SU-DHL-6 (cell line): ENCODE data around the gene NOTCH2NLA.
"Not testable (repeated sequence)": the region's sequence is repeated elsewhere in the genome, so short reads cannot be mapped to it uniquely, and the experiment has no call there.

Experiments used
- H2AFZ ChIP-seq: fragments of 200-600 bp; sonication (generic); 2 replicates; pipeline ENCODE4 v1.6.1; 2014; ENCODE audit warnings: low read depth, mild to moderate bottlenecking, moderate library complexity, mixed read lengths, antibody characterized with exemption, low read length; ENCODE audit not compliant: severe bottlenecking
- H3F3A ChIP-seq: fragments of 200-600 bp; shearing (Covaris generic); 2 replicates; pipeline ENCODE4 v1.6.0; 2016; ENCODE audit warnings: antibody characterized with exemption, mild to moderate bottlenecking; ENCODE audit not compliant: insufficient read depth
- H3K27ac ChIP-seq: fragments of 200-600 bp; sonication (generic); 2 replicates; pipeline ENCODE4 v1.5.1; 2016; ENCODE audit warnings: low read depth, mild to moderate bottlenecking, low read length, moderate library complexity, mixed read lengths
- H3K27me3 ChIP-seq: fragments of 200-600 bp; sonication (generic), shearing (Covaris generic); 2 replicates; pipeline ENCODE4 v1.6.0; 2014; ENCODE audit warnings: mild to moderate bottlenecking, low read length
- H3K36me3 ChIP-seq: fragments of 200-600 bp; sonication (generic); 2 replicates; pipeline ENCODE4 v1.6.1; 2014; ENCODE audit warnings: mild to moderate bottlenecking, low read length, mixed read lengths
- H3K4me2 ChIP-seq: fragments of 300-600, 200-600 bp; shearing (Covaris generic), sonication (generic); 2 replicates; pipeline ENCODE4 v1.6.0; 2014; ENCODE audit warnings: low read length, low read depth, mild to moderate bottlenecking; ENCODE audit not compliant: poor library complexity, severe bottlenecking
- H3K4me3 ChIP-seq: fragments of 200-600 bp; sonication (generic); 2 replicates; pipeline ENCODE4 v1.5.1; 2014; ENCODE audit warnings: antibody characterized with exemption, low read length, mild to moderate bottlenecking, mixed read lengths; ENCODE audit not compliant: insufficient read depth, poor library complexity, severe bottlenecking
- H3K79me2 ChIP-seq: fragments of 200-600 bp; sonication (generic); 2 replicates; pipeline ENCODE4 v1.6.1; 2014; ENCODE audit warnings: mild to moderate bottlenecking, low read length, moderate library complexity; ENCODE audit not compliant: insufficient read depth
- H3K9ac ChIP-seq: fragments of 200-600 bp; sonication (generic); 2 replicates; pipeline ENCODE4 v1.7.0; 2014; ENCODE audit warnings: mild to moderate bottlenecking, low read length
- H3K9me2 ChIP-seq: fragments of 200-600 bp; sonication (generic); replicated peaks from 2 replicates; pipeline ENCODE4 v1.6.1; 2014; ENCODE audit warnings: low read length; ENCODE audit not compliant: insufficient read depth
- H3K9me3 ChIP-seq: fragments of 200-600 bp; sonication (generic); 2 replicates; pipeline ENCODE4 v1.6.1; 2014; ENCODE audit warnings: low read length, mixed read lengths; ENCODE audit not compliant: insufficient read depth
- H4K20me1 ChIP-seq: fragments of 200-600 bp; sonication (generic); 2 replicates; pipeline ENCODE4 v1.6.1; 2014; ENCODE audit warnings: low read depth, mild to moderate bottlenecking, antibody characterized with exemption, low read length, moderate library complexity, mixed read lengths

The NOTCH2NLA gene

DNA sequence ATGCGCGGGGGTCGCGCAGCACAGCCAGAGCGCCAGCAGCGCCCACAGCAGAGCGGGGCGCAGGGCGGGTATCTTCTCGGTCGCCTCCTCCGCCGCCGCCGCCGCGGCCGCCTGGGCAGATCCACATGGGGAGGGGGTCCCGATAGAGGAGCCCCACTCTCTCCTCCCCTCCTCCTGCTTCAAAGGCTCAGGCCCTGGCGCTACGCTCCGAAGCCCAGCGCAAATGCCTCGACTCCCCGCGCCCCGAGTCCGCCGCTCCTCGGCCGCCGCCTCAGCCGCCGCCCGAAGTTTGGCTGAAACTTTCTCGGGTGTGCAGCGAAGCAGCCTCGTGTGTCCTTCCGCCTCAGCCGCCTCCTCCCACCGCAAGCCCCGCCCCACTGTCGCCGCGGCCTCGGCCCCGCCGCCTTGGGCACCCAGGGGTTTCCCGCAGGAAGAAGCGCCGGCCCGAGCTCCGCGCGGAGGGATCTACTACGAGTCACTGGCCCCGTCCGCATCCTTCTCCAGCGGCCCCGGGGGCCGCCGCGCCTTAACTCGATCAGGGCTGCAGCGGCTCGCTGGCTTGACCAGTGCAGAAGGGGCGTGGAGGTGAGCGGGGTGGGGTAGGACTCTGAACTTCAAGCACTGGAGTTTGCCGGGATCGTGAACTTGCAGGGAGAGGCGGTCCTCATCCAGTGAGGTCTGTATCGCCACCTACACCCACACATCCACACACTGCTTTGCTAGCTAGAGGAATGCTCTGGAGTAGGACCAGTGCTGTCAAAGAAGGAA, at the start of gene NOTCH2NLA:
TSS of gene NOTCH2NLA (minus strand) at position 312 of the 768 bp plus-strand sequence. CDS start 39,684 bp downstream, outside the sequence.
- H4K20me1 ChIP-seq, H3K9me3 ChIP-seq, H3K9me2 ChIP-seq, H3K27me3 ChIP-seq, H2AFZ ChIP-seq, H3K79me2 ChIP-seq, H3F3A ChIP-seq, H3K27ac ChIP-seq, H3K36me3 ChIP-seq: not testable (repeated sequence)
- Histone ChIP-seq H3K4me2 (peak within 1 kb of the TSS; percentile 39), H3K4me3 (peak within 1 kb of the TSS; percentile 45), H3K9ac (peak within 1 kb of the TSS; percentile 50)

DNA sequence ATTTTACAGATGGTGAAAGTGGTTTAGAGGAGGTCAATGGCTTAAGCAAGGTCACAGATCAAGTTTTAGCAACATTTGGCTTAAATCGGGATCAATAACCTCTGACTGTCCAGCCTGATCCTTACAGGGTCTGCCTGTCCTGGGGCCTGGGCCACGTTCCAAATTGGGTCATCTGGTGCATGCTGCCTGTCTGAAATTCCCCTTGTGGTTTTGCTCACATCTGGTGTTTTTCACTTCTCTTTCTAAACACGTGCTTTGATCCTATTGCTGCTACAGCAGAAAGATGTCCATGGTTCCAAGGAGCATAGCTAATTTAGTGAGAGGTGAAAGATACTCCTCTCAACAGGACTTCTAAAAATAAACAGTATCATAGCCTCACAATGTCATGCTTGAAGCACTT, 49.5 kb upstream of the NOTCH2NLA start:
- not testable (repeated sequence) for H3K27ac ChIP-seq, H3K9me2 ChIP-seq, H4K20me1 ChIP-seq, H3F3A ChIP-seq, H3K27me3 ChIP-seq, H3K9ac ChIP-seq, H3K79me2 ChIP-seq, H2AFZ ChIP-seq, H3K36me3 ChIP-seq, H3K4me2 ChIP-seq, H3K9me3 ChIP-seq, H3K4me3 ChIP-seq

DNA sequence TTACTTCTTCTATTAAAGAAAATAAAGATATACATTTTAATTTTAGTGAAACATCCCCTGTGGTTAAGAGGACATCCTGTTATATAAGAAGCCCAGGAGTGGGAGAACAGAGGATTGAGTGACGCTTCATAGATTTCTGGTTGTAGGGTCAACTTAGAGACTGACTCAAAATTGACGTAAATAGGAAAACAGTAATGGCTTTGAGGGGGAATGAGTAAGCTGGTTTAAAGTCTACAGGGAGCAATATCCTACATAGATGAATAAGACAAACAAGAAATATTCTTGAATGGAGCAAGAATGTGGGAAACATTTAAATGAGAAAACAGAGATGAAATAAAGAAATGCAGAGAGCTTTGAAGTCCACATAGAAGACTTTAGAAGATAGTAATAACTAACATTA, 48.3 kb upstream of the NOTCH2NLA start:
- H3K4me2 ChIP-seq, H4K20me1 ChIP-seq, H3K27ac ChIP-seq, H3F3A ChIP-seq, H3K36me3 ChIP-seq, H3K79me2 ChIP-seq, H3K9ac ChIP-seq, H2AFZ ChIP-seq, H3K9me2 ChIP-seq, H3K9me3 ChIP-seq, H3K27me3 ChIP-seq, H3K4me3 ChIP-seq: not testable (repeated sequence)

DNA sequence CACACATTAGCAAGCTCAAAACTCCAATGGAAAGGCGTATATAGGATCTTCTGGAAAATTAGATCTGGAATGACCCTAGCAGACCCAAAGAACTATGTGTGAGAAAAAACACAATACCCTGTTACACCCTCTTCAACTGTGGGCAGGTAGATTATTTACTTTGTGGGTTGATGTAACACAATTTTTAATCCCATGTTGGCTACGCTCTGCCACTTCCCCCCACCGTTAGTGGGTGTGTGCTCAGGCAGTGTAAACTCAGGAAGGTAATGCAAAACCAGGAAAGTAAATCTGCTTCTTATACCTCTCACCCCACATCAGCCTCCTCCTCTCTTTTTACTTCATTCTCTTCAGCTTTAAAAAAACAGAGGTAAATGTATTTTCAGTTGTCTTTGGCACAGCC, 45.3 kb upstream of the NOTCH2NLA start:
- H3K9me3 ChIP-seq, H3K36me3 ChIP-seq, H3K27ac ChIP-seq: not testable (repeated sequence)

DNA sequence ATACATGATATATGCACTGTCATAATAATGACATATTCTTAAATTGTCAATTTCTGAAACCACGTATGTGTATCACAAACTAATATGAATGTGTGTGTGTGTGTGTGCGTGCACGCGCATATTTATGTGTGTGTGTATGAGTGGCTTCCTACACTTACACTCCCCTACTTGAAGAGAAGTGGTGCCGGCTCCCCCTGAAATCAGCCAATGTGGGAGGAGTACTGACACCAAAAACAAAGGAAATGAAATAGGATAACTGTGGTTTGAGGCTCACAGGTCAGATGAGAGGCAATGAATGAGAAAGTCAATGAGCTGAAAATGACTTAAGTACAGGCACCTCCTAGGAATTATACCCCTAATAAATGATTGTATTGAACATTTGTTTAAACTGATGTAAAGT, 44.4 kb upstream of the NOTCH2NLA start:
- H3K79me2 ChIP-seq, H3F3A ChIP-seq, H3K9me2 ChIP-seq, H3K4me3 ChIP-seq, H2AFZ ChIP-seq, H3K27me3 ChIP-seq, H3K36me3 ChIP-seq, H3K9ac ChIP-seq, H3K4me2 ChIP-seq, H4K20me1 ChIP-seq, H3K27ac ChIP-seq, H3K9me3 ChIP-seq: not testable (repeated sequence)

More for the DNA sequence above, 45.3 kb upstream of the NOTCH2NLA start:
- H3K4me3 ChIP-seq, H3K79me2 ChIP-seq, H3K9me2 ChIP-seq, H2AFZ ChIP-seq, H3K9ac ChIP-seq, H3K27me3 ChIP-seq, H3F3A ChIP-seq, H4K20me1 ChIP-seq, H3K4me2 ChIP-seq: not testable (repeated sequence)

DNA sequence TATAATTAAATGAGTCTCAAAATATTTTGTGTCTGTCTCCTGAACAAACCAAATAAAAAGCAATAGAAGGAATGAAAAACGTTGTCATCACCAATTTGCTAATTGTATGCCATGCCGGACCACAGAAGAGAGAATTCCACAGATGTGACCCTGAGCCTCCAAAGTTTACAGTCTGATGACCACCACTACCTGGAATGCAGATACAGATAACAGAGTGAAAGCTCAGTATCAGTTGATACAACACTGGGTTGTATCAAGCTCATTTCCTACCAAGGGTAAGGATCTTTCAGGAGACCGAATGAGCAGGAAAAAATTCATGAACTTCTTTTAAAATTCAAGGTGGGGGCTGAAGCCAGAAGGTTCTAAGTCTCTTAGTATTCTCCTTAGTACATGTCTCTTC, 43.9 kb upstream of the NOTCH2NLA start:
- not testable (repeated sequence) for H3K4me2 ChIP-seq, H3K9me3 ChIP-seq, H2AFZ ChIP-seq, H3K9ac ChIP-seq, H3F3A ChIP-seq, H4K20me1 ChIP-seq, H3K79me2 ChIP-seq, H3K36me3 ChIP-seq, H3K27me3 ChIP-seq, H3K9me2 ChIP-seq, H3K27ac ChIP-seq, H3K4me3 ChIP-seq

DNA sequence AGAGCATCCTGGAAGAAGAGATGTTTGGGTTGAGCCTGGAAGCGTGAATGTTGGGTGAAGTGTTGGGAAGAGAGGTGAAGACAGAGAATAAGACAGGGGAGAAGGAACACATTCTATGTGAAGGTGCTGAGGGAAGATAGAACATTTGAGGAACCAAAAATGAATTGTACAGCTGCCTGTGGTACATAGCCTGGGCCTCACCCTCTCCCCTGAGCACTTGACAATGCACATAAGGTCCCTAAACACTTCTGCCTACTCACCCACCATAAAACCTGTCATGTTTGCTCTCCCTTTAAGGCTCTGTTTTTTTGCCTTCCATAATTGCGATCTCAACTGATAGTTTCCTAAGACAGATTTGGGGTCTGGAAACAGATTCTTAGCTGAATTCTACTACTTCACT, 43.2 kb upstream of the NOTCH2NLA start:
- H3K4me2 ChIP-seq, H3K4me3 ChIP-seq, H2AFZ ChIP-seq, H3K27ac ChIP-seq, H4K20me1 ChIP-seq, H3K36me3 ChIP-seq, H3K9me3 ChIP-seq, H3K9ac ChIP-seq, H3K79me2 ChIP-seq, H3F3A ChIP-seq, H3K27me3 ChIP-seq, H3K9me2 ChIP-seq: not testable (repeated sequence)

DNA sequence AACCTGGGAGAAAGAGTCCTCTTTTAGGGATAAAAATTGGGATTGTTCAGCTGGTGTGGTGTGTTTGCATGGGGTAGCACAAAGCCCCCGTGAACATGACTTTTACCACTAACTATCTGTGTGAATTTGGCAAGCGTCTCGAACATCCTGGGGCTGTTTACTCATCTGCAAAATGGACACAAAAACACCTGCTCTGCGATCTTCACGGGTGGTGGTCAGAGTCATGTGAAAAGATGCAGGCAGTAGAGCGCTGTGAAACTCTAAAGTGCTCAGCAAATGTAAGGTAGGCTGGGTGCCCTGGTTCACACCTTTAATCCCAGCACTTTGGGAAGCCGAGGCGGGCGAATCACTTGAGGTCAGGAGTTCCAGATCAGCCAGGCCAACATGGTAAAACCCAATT, 41.3 kb upstream of the NOTCH2NLA start:
- H4K20me1 ChIP-seq, H3K9ac ChIP-seq, H3K36me3 ChIP-seq, H3K9me2 ChIP-seq, H2AFZ ChIP-seq, H3F3A ChIP-seq, H3K4me3 ChIP-seq, H3K79me2 ChIP-seq, H3K27ac ChIP-seq, H3K9me3 ChIP-seq, H3K4me2 ChIP-seq, H3K27me3 ChIP-seq: not testable (repeated sequence)
